Activated T-cell treated with anti-CD3 and anti-CD28 coated beads, Interleukin-2, amount 50 U/mL, for 4 hours (primary cell): Measurements from ENCODE around the gene TMA7. TPM values are rescaled to one million over a fixed set of nuclear protein-coding genes. Genes with fewer than 3 reads are reported as not detected.

Experiments
- ATAC-seq, 2 donors: fragments of 200-7000 bp; cut with Tn5 transposase; one replicate each; pipeline ENCODE4 v1.10.0; 2021
- DNase-seq: peaks from one replicate; pipeline ENCODE4 v3.0.0-alpha.2; 2020
- H3K27me3 Mint-ChIP-seq: one replicate; pipeline ENCODE4 v1.8.0; 2021; ENCODE audit warnings: low read depth, mixed read lengths
- H3K36me3 Mint-ChIP-seq: one replicate; pipeline ENCODE4 v1.8.0; 2022; ENCODE audit warnings: mixed read lengths; ENCODE audit not compliant: insufficient read depth
- H3K4me1 Mint-ChIP-seq: one replicate; pipeline ENCODE4 v1.8.0; 2021; ENCODE audit warnings: low read depth, mixed read lengths
- H3K4me3 Mint-ChIP-seq: one replicate; pipeline ENCODE4 v1.8.0; 2021; ENCODE audit warnings: mild to moderate bottlenecking, moderate library complexity, mixed read lengths
- H3K9me3 Mint-ChIP-seq: one replicate; pipeline ENCODE4 v1.8.0; 2021; ENCODE audit warnings: mixed read lengths
- total RNA-seq, 3 donors: library from RNA; stranded (reverse); gene quantifications; one replicate each; pipeline ENCODE4 v1.2.1, GENCODE V29; 2021

The TMA7 gene
- total RNA-seq, 3 donors from 2014 or later = 306 to 337 (median 326) TPM

DNA sequence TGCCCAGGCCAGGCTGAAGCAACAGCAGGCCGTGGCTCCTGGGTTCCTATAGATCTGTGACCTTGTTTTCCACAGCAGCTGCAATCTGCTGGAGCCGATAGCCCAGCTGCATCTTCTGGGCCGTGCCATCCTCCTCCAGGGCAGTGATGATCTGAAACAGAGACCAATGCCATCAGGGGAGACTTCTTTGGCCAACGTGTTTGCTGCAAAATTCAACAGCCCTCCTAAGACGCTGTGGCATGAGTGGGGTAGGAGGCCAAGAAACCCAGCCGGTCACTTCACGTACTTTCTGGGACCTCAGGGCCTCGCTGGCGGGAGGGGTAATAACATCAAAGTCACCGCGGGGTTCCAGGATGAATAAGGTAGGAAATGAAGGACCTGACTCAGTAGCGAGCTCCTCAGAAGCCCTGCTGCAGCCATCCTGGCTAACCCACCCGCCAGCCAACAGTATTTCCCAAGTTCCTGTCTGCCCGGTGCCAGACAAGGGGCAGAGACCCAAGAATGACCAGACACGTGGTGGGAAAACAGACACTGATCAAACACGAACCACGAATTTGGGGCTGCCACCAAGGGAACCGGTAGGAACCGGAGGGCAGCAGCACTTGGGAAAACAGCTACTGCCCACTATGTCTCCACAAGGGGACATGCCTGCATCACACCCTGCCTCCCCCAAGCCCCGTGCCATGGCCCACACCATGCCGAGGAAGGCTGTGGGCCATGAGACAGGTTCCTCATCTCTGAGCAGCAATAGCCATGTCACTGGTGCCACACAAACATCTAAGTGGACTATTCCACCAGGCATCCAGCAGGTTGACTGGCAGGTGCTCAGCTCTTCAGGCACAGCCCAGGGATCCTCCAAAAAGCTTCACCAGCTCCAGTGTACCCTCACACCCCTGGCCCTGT lies 35.4 kb upstream of the TMA7 start:
- Mint-ChIP-seq H3K27me3 (no peaks in the 10 kb centered on the region), H3K4me1 (no peaks in the 10 kb centered on the region), H3K36me3 (no peaks in the 10 kb centered on the region), H3K9me3 (no peaks in the 10 kb centered on the region), H3K4me3 (no peak overlapping the region)
- DNase-seq = no peak
- ATAC-seq = no peak

DNA sequence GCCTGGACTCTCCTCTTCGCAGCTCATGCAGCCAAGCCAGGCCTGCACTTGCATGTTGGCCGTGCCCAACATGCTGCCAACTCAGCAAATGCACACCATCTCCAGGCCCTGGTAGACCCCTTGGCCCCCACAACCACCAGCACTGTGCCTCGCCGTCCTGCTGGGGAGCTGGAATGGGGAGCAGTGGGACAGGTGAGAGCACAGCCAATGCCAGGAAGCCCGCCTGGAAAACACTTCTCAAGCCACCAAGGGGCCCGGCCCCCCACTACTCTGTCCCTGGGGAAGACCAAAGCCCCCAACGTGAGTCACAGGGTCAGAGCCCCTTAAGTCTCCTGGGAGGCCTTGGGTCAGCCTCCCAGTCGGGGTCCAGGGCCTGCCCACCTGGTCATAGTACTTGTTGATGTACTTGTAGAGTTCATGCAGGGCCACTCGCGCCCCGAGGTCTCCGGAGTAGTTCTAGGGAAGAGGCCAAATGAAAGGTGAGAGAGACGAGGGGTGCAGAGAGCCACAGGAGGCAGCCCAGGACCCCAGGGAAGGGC lies 34.6 kb upstream of the TMA7 start:
- ATAC-seq (no peak), DNase-seq (peak; percentile 4)
- Mint-ChIP-seq H3K4me1 (no peaks in the 10 kb centered on the region), H3K36me3 (no peaks in the 10 kb centered on the region), H3K9me3 (no peaks in the 10 kb centered on the region), H3K27me3 (no peaks in the 10 kb centered on the region), H3K4me3 (no peak overlapping the region)

DNA sequence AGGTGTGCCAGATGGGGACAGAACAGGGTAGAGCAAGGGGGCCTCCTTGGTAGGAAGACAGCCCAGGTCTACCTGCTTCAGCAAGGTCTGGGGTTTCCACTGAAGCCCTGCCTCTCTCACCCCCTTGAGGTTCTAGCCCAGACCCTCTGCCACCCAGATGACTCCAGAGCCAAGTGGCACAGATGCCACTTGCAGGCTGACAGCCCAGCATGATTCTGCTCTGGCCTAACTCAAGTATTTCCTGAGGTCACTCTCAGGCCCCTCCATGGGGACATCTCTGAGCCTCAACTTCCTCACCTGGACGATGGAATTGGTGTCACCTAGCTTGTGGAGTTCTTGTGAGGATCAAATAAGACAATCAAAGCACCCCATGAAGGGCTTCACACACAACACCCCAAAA lies 34.1 kb upstream of the TMA7 start:
- no peaks in the 10 kb centered on the region for H3K27me3 Mint-ChIP-seq

DNA sequence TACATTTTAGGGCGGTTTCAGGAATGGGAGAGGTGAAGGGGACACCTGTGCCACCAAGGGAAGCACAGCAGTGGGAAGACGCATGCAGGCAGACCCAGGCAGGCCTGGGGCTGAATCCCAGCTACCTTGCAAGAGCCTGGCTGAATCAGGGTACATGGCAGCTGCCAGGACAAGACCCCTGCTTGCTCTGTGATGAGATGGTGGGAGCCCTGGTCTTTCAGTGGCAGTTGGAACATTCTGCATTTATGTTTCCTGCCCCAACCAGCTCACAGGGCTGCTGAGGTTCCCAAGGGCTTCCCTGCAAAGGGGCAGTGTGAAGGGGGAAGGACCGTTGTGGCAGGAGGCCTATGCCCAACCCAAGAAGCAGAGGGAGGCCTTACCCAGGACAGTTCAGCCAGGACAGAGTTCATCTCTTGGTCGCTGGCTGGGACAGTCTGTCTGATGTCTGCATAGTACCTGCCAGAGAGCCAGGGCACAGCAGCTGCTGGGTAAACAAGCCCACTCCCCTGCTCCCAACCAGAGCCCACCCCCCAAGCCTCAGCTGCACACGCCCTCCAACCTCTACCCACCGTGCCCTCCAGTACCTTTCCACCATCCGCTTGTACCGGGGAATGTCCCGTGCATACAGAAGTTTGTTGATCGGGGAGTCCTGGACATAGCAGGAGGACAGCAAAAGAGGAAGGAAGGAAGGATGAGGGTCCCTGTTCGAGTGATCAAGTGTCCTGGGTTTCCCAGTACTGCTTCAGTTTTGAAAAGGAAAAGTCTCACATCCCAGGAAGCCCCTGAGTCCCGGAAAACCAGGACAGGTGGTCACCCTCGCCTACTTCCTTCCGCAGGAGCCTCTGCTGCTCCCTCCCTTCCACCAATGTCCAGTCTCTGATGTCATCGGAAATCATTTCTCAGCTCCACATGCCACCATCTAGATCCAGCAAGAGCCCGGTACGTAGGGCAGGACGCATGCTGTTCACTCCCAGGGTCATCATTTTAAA lies 33.3 kb upstream of the TMA7 start:
- H3K4me3 Mint-ChIP-seq = no peak overlapping the region
- no peaks in the 10 kb centered on the region for H3K4me1 Mint-ChIP-seq
- DNase-seq = peak; percentile 2
- ATAC-seq = no peak
- no peaks in the 10 kb centered on the region for H3K36me3 Mint-ChIP-seq
- no peaks in the 10 kb centered on the region for H3K27me3 Mint-ChIP-seq
- H3K9me3 Mint-ChIP-seq = no peaks in the 10 kb centered on the region

More for the DNA sequence above, 34.1 kb upstream of the TMA7 start:
- no peaks in the 10 kb centered on the region for H3K9me3 Mint-ChIP-seq
- DNase-seq (peak; percentile 2), ATAC-seq (no peak)
- no peaks in the 10 kb centered on the region for H3K4me1 Mint-ChIP-seq
- no peak overlapping the region for H3K4me3 Mint-ChIP-seq
- H3K36me3 Mint-ChIP-seq = no peaks in the 10 kb centered on the region

DNA sequence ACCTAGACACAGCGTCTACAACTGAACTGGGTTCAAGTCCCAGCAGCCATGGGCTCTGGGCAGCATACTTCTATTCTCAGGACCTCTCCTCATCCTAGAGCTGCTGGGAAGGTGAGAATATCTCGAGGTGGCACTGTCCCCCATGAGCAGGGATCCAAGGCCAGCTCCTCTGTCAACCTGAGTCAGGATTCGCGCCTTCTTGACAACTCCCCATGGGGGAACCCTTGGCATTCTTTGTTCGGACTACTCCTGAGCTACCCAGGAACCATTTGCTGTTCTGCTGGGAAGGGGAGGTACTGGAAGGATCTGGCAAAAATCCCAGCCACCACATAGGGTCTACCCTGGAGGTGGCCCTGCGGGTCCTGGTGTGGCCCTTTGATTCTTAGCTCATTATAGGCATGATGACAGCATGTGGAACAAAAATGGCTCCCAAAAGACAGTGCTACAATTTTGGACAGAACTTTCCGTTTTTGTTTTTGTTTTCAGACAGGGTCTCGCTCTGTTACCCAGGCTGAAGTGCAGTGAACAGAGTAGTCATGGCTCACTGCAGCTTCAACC lies 32.4 kb upstream of the TMA7 start:
- Mint-ChIP-seq H3K4me1 (no peaks in the 10 kb centered on the region), H3K4me3 (no peak overlapping the region), H3K27me3 (no peaks in the 10 kb centered on the region), H3K9me3 (no peaks in the 10 kb centered on the region), H3K36me3 (no peaks in the 10 kb centered on the region)
- no peak for DNase-seq
- ATAC-seq = no peak

DNA sequence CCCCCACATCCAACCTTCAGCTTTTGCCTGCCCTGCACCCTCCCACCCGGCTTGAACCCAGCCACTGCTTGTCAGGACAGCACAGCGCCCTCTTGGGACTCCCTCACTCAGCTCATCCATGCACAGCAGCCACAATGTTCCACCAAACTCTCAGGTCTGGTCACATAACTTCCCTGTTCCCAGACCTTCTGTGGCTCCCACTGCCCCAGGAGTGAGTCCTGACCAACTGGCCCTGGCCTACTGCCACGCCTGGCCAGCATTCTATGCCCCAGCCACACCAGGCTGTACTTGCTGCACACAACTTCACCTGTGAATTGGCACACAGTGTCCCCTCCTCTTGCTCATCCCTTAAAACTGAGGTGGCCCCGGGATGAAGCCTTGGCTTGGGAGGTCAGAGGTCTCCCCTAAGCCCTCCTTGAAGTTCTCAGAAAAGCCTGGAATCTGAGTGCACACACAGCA lies 31.2 kb upstream of the TMA7 start:
- no peak for ATAC-seq
- Mint-ChIP-seq H3K36me3 (no peaks in the 10 kb centered on the region), H3K4me3 (no peak overlapping the region), H3K9me3 (no peaks in the 10 kb centered on the region), H3K4me1 (no peaks in the 10 kb centered on the region), H3K27me3 (no peaks in the 10 kb centered on the region)
- DNase-seq = peak; percentile 2

DNA sequence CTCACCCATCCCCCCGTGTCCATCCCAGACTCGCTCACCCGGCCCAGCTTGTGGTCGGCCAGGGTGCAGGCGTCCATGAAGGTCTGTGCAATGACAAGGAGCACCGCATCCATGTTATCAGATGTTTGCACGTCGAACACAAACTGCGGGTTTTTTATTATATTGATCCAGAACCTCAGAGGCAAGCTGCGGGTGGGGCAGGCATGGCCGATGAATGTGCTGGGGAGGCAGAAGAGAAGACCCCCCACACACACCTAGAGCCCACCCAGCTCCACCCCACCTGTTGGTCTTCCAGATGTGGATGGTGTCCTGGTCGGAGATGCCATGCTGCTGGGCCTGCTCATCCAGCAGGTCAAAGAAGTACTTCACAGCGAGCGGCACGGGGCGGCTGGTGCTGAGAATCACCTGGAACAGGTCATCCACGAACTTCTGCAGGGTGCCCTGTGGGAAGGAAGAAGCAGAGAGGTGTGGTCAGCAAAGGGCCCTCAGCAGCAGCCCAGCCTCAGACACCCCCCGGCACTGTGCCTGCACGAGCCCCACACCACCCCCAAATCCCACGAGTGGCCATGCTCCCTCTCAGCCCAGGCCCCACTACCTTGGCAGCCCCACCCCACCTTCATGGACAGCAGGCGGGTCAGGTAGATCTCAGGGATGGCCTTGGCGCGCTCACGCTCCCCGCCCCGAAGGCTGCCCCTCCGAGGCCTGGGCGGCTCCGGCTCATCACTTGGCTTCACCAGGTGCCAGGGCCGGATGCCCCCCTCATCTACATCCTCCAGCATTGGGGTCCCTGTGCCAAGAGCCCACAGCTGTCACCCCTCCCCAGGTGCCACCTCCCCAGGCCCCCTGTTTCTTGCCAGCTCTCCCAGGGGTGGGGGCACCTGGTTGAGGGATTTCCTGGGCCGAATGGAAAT lies 30.5 kb upstream of the TMA7 start:
- H3K36me3 Mint-ChIP-seq = no peaks in the 10 kb centered on the region
- H3K4me1 Mint-ChIP-seq = no peaks in the 10 kb centered on the region
- DNase-seq (peak; percentile 3), ATAC-seq (no peak)
- no peaks in the 10 kb centered on the region for H3K9me3 Mint-ChIP-seq
- H3K27me3 Mint-ChIP-seq = no peaks in the 10 kb centered on the region
- no peak overlapping the region for H3K4me3 Mint-ChIP-seq

DNA sequence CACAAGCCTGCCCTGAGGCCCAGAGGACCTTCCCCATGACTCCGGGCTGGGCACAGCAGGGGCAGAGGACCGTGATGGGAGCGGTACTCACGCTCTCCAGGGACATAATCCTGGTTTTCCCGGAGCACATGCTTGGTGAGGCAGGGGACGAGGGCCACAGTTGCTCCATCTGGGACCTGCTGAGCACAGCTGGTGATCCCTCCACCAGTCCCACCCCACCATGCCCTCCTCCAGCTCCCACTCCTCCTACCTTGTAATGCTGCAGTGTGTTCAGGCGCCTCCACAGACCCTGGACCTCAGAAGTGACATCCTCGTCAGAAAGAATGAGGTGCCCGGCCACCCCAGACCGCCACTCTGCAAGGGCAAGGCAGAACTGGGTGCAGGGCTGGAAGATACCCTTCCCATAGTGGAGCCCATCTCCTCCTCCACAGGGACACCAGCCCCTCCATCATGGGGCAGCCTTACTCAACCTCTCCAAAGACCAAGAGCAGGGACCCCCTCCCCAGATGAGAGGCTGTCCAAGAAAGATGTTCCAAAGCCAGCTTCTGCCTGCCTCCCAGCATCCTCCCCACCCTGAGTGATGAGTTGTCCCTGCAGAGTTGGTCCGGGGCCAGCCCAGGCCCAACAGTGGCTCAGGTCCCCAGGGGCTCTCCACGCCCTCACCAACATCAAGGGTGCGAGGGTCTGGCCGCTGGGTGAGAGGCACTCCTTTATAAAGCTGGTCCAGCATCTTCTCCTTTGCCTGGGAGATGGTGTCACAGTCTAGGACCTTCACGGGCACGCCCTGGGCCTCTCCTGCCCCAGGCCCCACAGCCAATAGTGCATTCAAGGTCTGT lies 29.6 kb upstream of the TMA7 start:
- DNase-seq = no peak
- Mint-ChIP-seq H3K4me3 (no peak overlapping the region), H3K36me3 (no peaks in the 10 kb centered on the region), H3K4me1 (no peaks in the 10 kb centered on the region), H3K27me3 (no peaks in the 10 kb centered on the region), H3K9me3 (no peaks in the 10 kb centered on the region)
- no peak for ATAC-seq

DNA sequence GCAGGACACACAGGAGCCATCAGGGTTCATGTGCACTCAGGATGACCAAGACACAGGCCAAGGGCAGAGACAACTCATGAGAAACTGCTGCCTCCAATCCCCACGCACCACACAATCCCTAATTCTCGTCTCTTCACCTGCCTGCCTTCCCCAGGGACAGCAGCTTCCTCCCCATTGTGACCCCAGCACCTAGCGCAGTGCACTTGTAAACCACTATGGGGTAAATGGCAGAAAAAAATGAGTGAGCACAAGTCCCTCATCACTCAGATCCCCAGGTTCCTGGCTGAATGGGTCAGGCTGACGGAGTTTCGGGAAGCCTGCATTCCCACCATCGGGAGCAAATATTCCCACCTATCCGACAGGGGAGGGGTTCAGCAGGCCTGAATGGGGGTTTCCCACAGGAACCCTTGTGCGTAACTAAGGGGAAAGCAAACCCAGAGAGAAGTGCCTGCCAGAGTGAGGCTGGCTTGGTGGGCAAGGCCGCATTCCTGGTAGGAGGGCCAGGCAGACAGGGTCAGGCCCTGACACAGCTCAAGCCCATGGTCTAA lies 28.9 kb upstream of the TMA7 start:
- Mint-ChIP-seq H3K4me3 (no peak overlapping the region), H3K9me3 (no peaks in the 10 kb centered on the region), H3K4me1 (no peaks in the 10 kb centered on the region), H3K36me3 (no peaks in the 10 kb centered on the region), H3K27me3 (no peaks in the 10 kb centered on the region)
- ATAC-seq (no peak), DNase-seq (no peak)

DNA sequence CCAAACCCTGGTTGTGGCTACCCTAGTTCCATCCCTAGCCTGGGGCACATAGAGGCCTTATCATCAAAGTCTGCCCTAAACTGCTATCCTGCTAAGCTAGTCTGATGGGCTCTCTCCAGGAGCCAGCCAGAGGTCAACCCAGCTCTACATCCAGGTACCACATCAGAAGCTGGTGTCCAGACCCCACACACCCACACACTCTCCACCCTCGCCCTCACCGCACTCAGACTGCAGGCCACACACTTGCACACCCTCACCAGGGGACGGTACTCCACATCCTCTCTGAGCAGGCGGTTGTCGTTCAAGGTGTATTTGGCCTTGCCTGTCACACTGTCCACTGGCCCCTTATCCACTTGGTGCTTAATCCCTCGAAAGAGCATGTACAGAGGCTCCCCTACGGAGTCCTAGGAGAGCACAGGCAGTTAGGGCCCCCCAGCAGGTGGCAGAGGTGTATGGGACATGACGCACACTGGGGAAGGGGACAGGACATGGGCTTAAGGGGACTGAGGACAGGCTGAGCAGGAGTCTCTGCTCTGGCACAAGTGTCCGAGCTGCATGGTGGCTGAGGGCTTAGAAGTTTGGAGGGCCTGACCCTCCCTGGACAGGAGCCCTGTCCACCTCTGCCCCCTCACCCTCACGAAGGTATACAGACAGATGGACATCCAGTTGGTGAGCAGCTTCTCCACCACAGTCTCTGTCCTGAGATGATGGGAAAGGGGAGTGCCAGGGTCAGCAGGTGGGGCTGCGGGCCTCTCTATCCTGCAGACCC lies 28.3 kb upstream of the TMA7 start:
- Mint-ChIP-seq H3K36me3 (no peaks in the 10 kb centered on the region), H3K9me3 (no peaks in the 10 kb centered on the region), H3K4me3 (no peak overlapping the region), H3K27me3 (no peaks in the 10 kb centered on the region), H3K4me1 (no peaks in the 10 kb centered on the region)
- ATAC-seq (no peak), DNase-seq (no peak)

DNA sequence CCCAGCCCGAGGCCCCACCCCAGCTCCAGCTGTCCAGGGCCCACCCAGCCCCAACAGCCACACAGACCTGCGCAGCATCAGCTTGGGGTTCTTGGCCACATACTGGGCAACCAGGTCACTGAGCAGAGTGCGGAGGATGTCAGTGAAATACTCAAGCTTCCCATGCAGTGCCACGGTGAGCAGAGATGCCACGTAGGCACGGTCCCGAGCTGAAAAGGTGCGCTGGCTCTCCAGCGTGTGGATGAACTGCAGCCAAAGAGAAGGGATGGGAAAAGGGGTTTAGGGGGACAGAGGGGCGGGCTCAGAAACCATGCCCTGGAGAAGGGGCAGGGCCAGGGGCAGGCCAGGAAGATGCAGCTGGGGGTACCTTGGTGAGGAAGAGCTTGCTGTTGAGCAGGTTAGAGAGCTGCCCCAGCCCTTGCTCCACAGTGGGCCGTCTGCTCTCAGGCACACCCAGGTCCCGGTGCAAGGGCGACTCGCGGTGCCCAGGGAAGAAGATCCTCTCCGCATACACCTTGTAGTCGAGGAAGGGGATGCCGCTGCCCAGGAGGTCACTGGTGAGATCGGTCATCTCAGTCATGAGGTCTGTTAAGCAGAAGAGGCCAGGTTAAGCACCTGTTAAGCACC lies 27.6 kb upstream of the TMA7 start:
- H3K4me1 Mint-ChIP-seq = no peaks in the 10 kb centered on the region
- DNase-seq (no peak), ATAC-seq (no peak)
- H3K9me3 Mint-ChIP-seq = no peaks in the 10 kb centered on the region
- H3K4me3 Mint-ChIP-seq = no peak overlapping the region
- no peaks in the 10 kb centered on the region for H3K36me3 Mint-ChIP-seq
- no peaks in the 10 kb centered on the region for H3K27me3 Mint-ChIP-seq

DNA sequence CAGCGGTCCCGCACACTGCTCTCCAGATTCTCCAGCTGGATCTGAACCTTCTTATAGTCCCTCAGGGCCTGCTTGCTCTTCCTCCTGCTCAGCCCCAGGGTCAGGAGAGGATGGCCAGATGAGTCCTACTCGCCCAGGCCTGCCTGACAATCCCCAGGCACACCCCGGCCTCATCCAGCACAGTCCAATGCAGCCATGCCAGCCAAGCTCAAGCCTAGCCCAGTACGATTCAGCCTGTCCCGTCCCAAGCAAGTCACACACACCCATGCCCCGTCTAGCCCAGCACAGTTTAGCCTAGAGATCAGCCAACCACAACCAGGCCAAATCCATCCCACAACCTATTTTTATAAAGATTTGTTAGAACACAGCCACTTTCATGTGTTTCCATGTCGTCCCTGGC lies 27.0 kb upstream of the TMA7 start:
- ATAC-seq (no peak), DNase-seq (no peak)
- H3K4me3 Mint-ChIP-seq = no peak overlapping the region
- no peaks in the 10 kb centered on the region for H3K36me3 Mint-ChIP-seq
- H3K4me1 Mint-ChIP-seq = no peaks in the 10 kb centered on the region
- H3K27me3 Mint-ChIP-seq = no peaks in the 10 kb centered on the region
- H3K9me3 Mint-ChIP-seq = no peaks in the 10 kb centered on the region
